HG02759 (cell line): ENCODE measurements around the gene PPIG.
"Not testable (repeated sequence)": the region's sequence is repeated elsewhere in the genome, so short reads cannot be mapped to it uniquely, and the experiment has no call there.

Experiments used
- ATAC-seq: cut with Tn5 transposase; IDR thresholded peaks from one replicate; pipeline ENCODE4 v1.9.1; 2021; ENCODE audit warnings: mild to moderate bottlenecking, moderate library complexity; ENCODE audit not compliant: unreplicated experiment

PPIG gene

GRCh38 chr2:169585673-169586072 lies 1.5 kb downstream of the PPIG start:
- no peak for ATAC-seq

GRCh38 chr2:169590804-169591203 lies 6.7 kb downstream of the PPIG start:
- no peak for ATAC-seq

- not testable (repeated sequence) for ATAC-seq
These were observed 12.4 kb downstream of the PPIG start for GRCh38 chr2:169596546-169596945.

- ATAC-seq: no peak
These were observed 14.8 kb downstream of the PPIG start for GRCh38 chr2:169598982-169599381.

- no peak for ATAC-seq
These were observed 15.4 kb downstream of the PPIG start for GRCh38 chr2:169599568-169599967.

GRCh38 chr2:169609264-169609663 lies 25.1 kb downstream of the PPIG start:
- ATAC-seq: no peak

- no peak for ATAC-seq
These were observed 29.7 kb downstream of the PPIG start for GRCh38 chr2:169613876-169614275.

GRCh38 chr2:169615982-169616381 lies 31.8 kb downstream of the PPIG start:
- not testable (repeated sequence) for ATAC-seq

GRCh38 chr2:169619946-169620345 lies 35.8 kb downstream of the PPIG start:
- no peak for ATAC-seq

GRCh38 chr2:169620509-169620908 lies 36.4 kb downstream of the PPIG start:
- no peak for ATAC-seq

- no peak for ATAC-seq
These were observed 39.1 kb downstream of the PPIG start for GRCh38 chr2:169623235-169623634.

- no peak for ATAC-seq
These were observed 41.6 kb downstream of the PPIG start for GRCh38 chr2:169625781-169626180.

GRCh38 chr2:169636440-169637097 lies 52.4 kb downstream of the PPIG start:
- no peak for ATAC-seq

GRCh38 chr2:169637620-169638019 lies 53.5 kb downstream of the PPIG start:
- ATAC-seq: no peak

- ATAC-seq: no peak
These were observed 56.0 kb downstream of the PPIG start for GRCh38 chr2:169640104-169640503.

- ATAC-seq: no peak
These were observed 57.3 kb downstream of the PPIG start for GRCh38 chr2:169641464-169641863.

- no peak for ATAC-seq
These were observed 60.0 kb downstream of the PPIG start for GRCh38 chr2:169644173-169644572.

- no peak for ATAC-seq
These were observed 63.3 kb downstream of the PPIG start for GRCh38 chr2:169647496-169647895.

GRCh38 chr2:169649278-169649677 lies 65.1 kb downstream of the PPIG start:
- ATAC-seq: no peak

GRCh38 chr2:169653636-169654035 lies 69.5 kb downstream of the PPIG start:
- ATAC-seq: no peak

GRCh38 chr2:169656164-169656563 lies 72.0 kb downstream of the PPIG start:
- ATAC-seq: no peak

- no peak for ATAC-seq
These were observed 74.7 kb downstream of the PPIG start for GRCh38 chr2:169658877-169659276.

- ATAC-seq: no peak
These were observed 75.2 kb downstream of the PPIG start for GRCh38 chr2:169659320-169659719.
